Measurements from ENCODE around the gene PIP4K2C. TPM values are rescaled to one million over a fixed set of nuclear protein-coding genes. Genes with fewer than 3 reads are reported as not detected.

PIP4K2C gene
- total RNA-seq, 1 experiment from 2014 or later: 37.1 TPM

GRCh38 chr12:57606399-57606798 lies 15.4 kb downstream of the PIP4K2C start:
- H4K20me1 ChIP-seq (ENCODE audit: control insufficient read depth, insufficient read depth, insufficient read length): no peaks in the 10 kb centered on the region
- TF ChIP-seq, protein P1, sequence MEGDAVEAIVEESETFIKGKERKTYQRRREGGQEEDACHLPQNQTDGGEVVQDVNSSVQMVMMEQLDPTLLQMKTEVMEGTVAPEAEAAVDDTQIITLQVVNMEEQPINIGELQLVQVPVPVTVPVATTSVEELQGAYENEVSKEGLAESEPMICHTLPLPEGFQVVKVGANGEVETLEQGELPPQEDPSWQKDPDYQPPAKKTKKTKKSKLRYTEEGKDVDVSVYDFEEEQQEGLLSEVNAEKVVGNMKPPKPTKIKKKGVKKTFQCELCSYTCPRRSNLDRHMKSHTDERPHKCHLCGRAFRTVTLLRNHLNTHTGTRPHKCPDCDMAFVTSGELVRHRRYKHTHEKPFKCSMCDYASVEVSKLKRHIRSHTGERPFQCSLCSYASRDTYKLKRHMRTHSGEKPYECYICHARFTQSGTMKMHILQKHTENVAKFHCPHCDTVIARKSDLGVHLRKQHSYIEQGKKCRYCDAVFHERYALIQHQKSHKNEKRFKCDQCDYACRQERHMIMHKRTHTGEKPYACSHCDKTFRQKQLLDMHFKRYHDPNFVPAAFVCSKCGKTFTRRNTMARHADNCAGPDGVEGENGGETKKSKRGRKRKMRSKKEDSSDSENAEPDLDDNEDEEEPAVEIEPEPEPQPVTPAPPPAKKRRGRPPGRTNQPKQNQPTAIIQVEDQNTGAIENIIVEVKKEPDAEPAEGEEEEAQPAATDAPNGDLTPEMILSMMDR (conservative IDR thresholded peaks at IDR 0.05): no peak
- no peak overlapping the region for H4K8ac ChIP-seq (replicated peaks; ENCODE audit: insufficient read length, low read depth, low read length)
- Mint-ChIP-seq H3K4me3 (peak overlapping the region; percentile 31 to 90; a peak in 2 of 5 replicates), H3K4me1 (peaks cover 37 to 40% of the 10 kb centered on the region in 2 experiments), H3K36me3 (ENCODE audit: insufficient read depth in 1 of 3, low read depth in 3 of 3) (peaks cover 9 to 38% (median 29%) of the 10 kb centered on the region in 3 experiments), H3K27me3 (ENCODE audit: low read depth) (peaks cover 7% of the 10 kb centered on the region), H3K27ac (no peak overlapping the region), H3K9me3 (no peaks in the 10 kb centered on the region; a peak in 1 of 5 replicates)
- H3K79me1 ChIP-seq (ENCODE audit: insufficient read depth, low read depth, low read length, poor library complexity, severe bottlenecking): no peaks in the 10 kb centered on the region
- H3T11ph ChIP-seq (ENCODE audit: low read length): no peak overlapping the region
- H3K14ac ChIP-seq (ENCODE audit: insufficient read depth, low read length): no peak overlapping the region
- H2AFZ ChIP-seq (ENCODE audit: low read length): no peak overlapping the region
- H3K27ac ChIP-seq (ENCODE audit: insufficient read length, low read depth, low read length): no peak overlapping the region
- no peak overlapping the region for H3K4me2 ChIP-seq (ENCODE audit: insufficient read depth, insufficient read length, low read length)
- no peak overlapping the region for H4K91ac ChIP-seq (ENCODE audit: insufficient read length, low read depth, low read length)
- no peak overlapping the region for H2BK20ac ChIP-seq (ENCODE audit: low read depth, low read length, poor library complexity, severe bottlenecking)
- H2AK5ac ChIP-seq (ENCODE audit: insufficient read length, low read length): no peak overlapping the region
- H2BK15ac ChIP-seq (ENCODE audit: low read depth, low read length): no peak overlapping the region
- no peak overlapping the region for H2BK12ac ChIP-seq (ENCODE audit: insufficient read length, low read depth, low read length)
- no peaks in the 10 kb centered on the region for H3K9me3 ChIP-seq (ENCODE audit: control insufficient read depth, low read depth, low read length)
- no peaks in the 10 kb centered on the region for H3K79me2 ChIP-seq (ENCODE audit: insufficient read depth, low read length)
- no peak overlapping the region for H3K18ac ChIP-seq (ENCODE audit: insufficient read length, low read depth, low read length)
- H3K4me1 ChIP-seq (ENCODE audit: insufficient read depth, low read length): peaks cover 3% of the 10 kb centered on the region
- no peak overlapping the region for H2BK120ac ChIP-seq (ENCODE audit: low read depth, low read length, poor library complexity, severe bottlenecking)
- peaks cover 34% of the 10 kb centered on the region for H3K23me2 ChIP-seq (ENCODE audit: insufficient read length, low read depth, low read length, poor library complexity, severe bottlenecking)
- no CpG with 5 or more reads among the region's 2 CpGs for WGBS (ENCODE audit: extremely low coverage, insufficient read length, low lambda C conversion rate)
- no peak overlapping the region for H3K56ac ChIP-seq (ENCODE audit: insufficient read length, low read depth, low read length)
- no peak for DNase-seq
- no peak overlapping the region for H2BK5ac ChIP-seq (ENCODE audit: insufficient read length, low read length)
- no peaks in the 10 kb centered on the region for H3K27me3 ChIP-seq (ENCODE audit: insufficient read depth, low read length)
- H3K4ac ChIP-seq (ENCODE audit: low read depth, low read length): no peak overlapping the region
- no peak overlapping the region for H3K9ac ChIP-seq (ENCODE audit: extremely low read depth, insufficient read length, low read length)
- H3K23ac ChIP-seq (ENCODE audit: insufficient read length, low read depth, low read length): no peak overlapping the region
- H4K5ac ChIP-seq (ENCODE audit: insufficient read length, low read depth, low read length): no peak overlapping the region

Measured in H9 (cell line).